Spleen (tissue), 11 donors: ENCODE data around the gene LRP1B. TPM values are rescaled to one million over a fixed set of nuclear protein-coding genes. Genes with fewer than 3 reads are reported as not detected.

Experiments used
- DNase-seq: peaks from one replicate; pipeline ENCODE4 v3.0.0-alpha.2; 2020
- H3K27ac ChIP-seq, 8 donors: fragments of 200-600 bp; sonication (generic) in 7 of 8; 1 replicate in 4 of 8; 2 replicates in 4 of 8; pipeline versions ENCODE4 v1.5.0 to v1.8.0; 2016 to 2021; ENCODE audit warnings: inconsistent platforms in 4 of 8, mild to moderate bottlenecking in 4 of 8, moderate library complexity in 1 of 8
- H3K27me3 ChIP-seq, 7 donors: fragments of 200-600 bp; sonication (generic) in 6 of 7; replicated peaks in 1 of 7; 1 replicate in 4 of 7; 2 replicates in 3 of 7; pipeline versions ENCODE4 v1.5.0 to v1.8.0; 2016 to 2021; ENCODE audit warnings: inconsistent platforms in 3 of 7, mild to moderate bottlenecking in 1 of 7
- H3K36me3 ChIP-seq, 6 donors: fragments of 200-600 bp; sonication (generic) in 5 of 6; 1 replicate in 4 of 6; 2 replicates in 2 of 6; pipeline versions ENCODE4 v1.5.0 to v1.8.0; 2016 to 2021; ENCODE audit warnings: inconsistent platforms in 2 of 6
- H3K4me1 ChIP-seq, 6 donors: fragments of 200-600 bp; sonication (generic) in 5 of 6; 1 replicate in 3 of 6; 2 replicates in 3 of 6; pipeline versions ENCODE4 v1.5.0 to v1.8.0; 2016 to 2021; ENCODE audit warnings: inconsistent platforms in 3 of 6
- H3K4me3 ChIP-seq, 8 donors: fragments of 200-600 bp; sonication (generic) in 7 of 8; 1 replicate in 4 of 8; 2 replicates in 4 of 8; pipeline versions ENCODE4 v1.5.0 to v1.8.0; 2016 to 2021; ENCODE audit warnings: inconsistent platforms in 4 of 8, mild to moderate bottlenecking in 4 of 8, moderate library complexity in 2 of 8
- H3K9me3 ChIP-seq, 8 donors: fragments of 200-600 bp; sonication (generic) in 7 of 8; 1 replicate in 4 of 8; 2 replicates in 4 of 8; pipeline versions ENCODE4 v1.5.0 to v1.8.0; 2016 to 2021; ENCODE audit warnings: inconsistent platforms in 4 of 8
- CTCF ChIP-seq, 11 experiments: fragments of 200-600 bp in 7 of 11; fragments of 450-650 bp in 4 of 11; sonication (generic) in 4 of 11; IDR thresholded peaks in 8 of 11; conservative IDR thresholded peaks in 3 of 11; 1 replicate in 7 of 11; 2 replicates in 4 of 11; pipeline versions ENCODE4 v1.4.0 to v1.8.0; 2016 to 2021; ENCODE audit warnings: antibody characterized with exemption in 11 of 11, inconsistent platforms in 4 of 11, mild to moderate bottlenecking in 1 of 11
- POLR2A ChIP-seq, 3 donors: fragments of 450-650 bp; IDR thresholded peaks; one replicate each; pipeline ENCODE4 v1.5.1; 2017; ENCODE audit warnings: antibody characterized with exemption in 3 of 3, mild to moderate bottlenecking in 1 of 3
- POLR2AphosphoS5 ChIP-seq, 3 donors: sonication (generic); formaldehyde crosslinking; IDR thresholded peaks; one replicate each; pipeline ENCODE4 v1.5.1; 2017; ENCODE audit warnings: antibody characterized with exemption in 3 of 3
- WGBS, 5 donors: extraction: QIAGEN DNeasy Blood & Tissue Kit in 3 of 5; methylation state at CpG; one replicate each; pipeline versions ENCODE4 v1.1.5 to v1.1.7; 2013 to 2018; 5-methylcytosine and 5-hydroxymethylcytosine counted together
- intact Hi-C: fragments of 100-400 bp; cut with DNase I; formaldehyde crosslinking; loops from one replicate; pipeline ENCODE4 v1.15.0; 2023; ENCODE audit warnings: low total_unique reads
- polyA plus RNA-seq, 3 donors: library from polyadenylated mRNA; stranded (reverse); fragments of 200-250 nt; gene quantifications; one replicate each; pipeline ENCODE4 v1.2.1, GENCODE V29; 2013
- total RNA-seq, 7 donors: library from RNA; depleted of rRNA in 3 of 7; stranded (reverse); fragments of >200 nt in 3 of 7; fragmentation: NEBNext Ultra II Directional in 4 of 7; extraction: Animal tissue kit (Norgen Biotek cat#: 25700) in 4 of 7; gene quantifications; one replicate each; pipeline versions ENCODE4 v1.1.0 to v1.2.1, GENCODE V29; 2016 to 2021
- donor health status: healthy with polysubstance abuse.
- donor health status: DM: no; HTN: no; CAD: no; lungs with moderate emphysema.
- donor health status: DM: no; HTN: no; CAD: no.
- donor health status: Bipolar disorder and iron deficiency.
- donor health status: healthy.
- donor health status: DM: no; HTN: no; CAD: no.
- donor health status: DM: yes; HTN: yes; CAD: no.

LRP1B gene
- total and polyA plus RNA-seq, 10 donors: 0.02 to 0.85 (median 0.08) TPM; not detected in 2

GRCh38 chr2:140376686-140377085 is 1754.1 kb downstream of the LRP1B start:
- 86 to 95% (median 90%) methylated on average over 5 of the region's 5 CpGs for WGBS, 5 donors
- TF ChIP-seq CTCF (IDR thresholded peaks at IDR 0.05 in 8 of 11, conservative IDR thresholded peaks at IDR 0.05 in 3 of 11) (no peak), POLR2AphosphoS5 (IDR thresholded peaks at IDR 0.05) (no peak), POLR2A (IDR thresholded peaks at IDR 0.05) (no peak)
- Histone ChIP-seq H3K9me3 (peaks cover 0 to 3% (median 0%) of the 10 kb centered on the region in 8 donors), H3K36me3 (no peaks in the 10 kb centered on the region), H3K4me1 (no peaks in the 10 kb centered on the region), H3K4me3 (no peak overlapping the region), H3K27me3 (no peaks in the 10 kb centered on the region), H3K27ac (no peak overlapping the region)
- no peak for DNase-seq
- intact Hi-C loops: no loop called here

- intact Hi-C loops: no loop called here
- no peaks in the 10 kb centered on the region for H3K36me3 ChIP-seq
- H3K9me3 ChIP-seq: no peaks in the 10 kb centered on the region
- no peaks in the 10 kb centered on the region for H3K4me1 ChIP-seq
- no peak overlapping the region for H3K4me3 ChIP-seq
- no peak overlapping the region for H3K27ac ChIP-seq
- no peak for TF ChIP-seq POLR2A (IDR thresholded peaks at IDR 0.05)
- TF ChIP-seq POLR2AphosphoS5 (IDR thresholded peaks at IDR 0.05): no peak
- no peak for TF ChIP-seq CTCF (IDR thresholded peaks at IDR 0.05 in 8 of 11, conservative IDR thresholded peaks at IDR 0.05 in 3 of 11)
- H3K27me3 ChIP-seq: no peaks in the 10 kb centered on the region
- WGBS, 5 donors: 86 to 94% (median 89%) methylated on average over 1 of the region's 1 CpG
- DNase-seq: no peak
Measured at GRCh38 chr2:140363131-140363530, 1767.7 kb downstream of the LRP1B start.

- TF ChIP-seq POLR2A (IDR thresholded peaks at IDR 0.05): no peak
- no peak for TF ChIP-seq CTCF (IDR thresholded peaks at IDR 0.05 in 8 of 11, conservative IDR thresholded peaks at IDR 0.05 in 3 of 11)
- TF ChIP-seq POLR2AphosphoS5 (IDR thresholded peaks at IDR 0.05): no peak
- Histone ChIP-seq H3K9me3 (no peaks in the 10 kb centered on the region), H3K36me3 (no peaks in the 10 kb centered on the region), H3K4me3 (no peak overlapping the region), H3K4me1 (no peaks in the 10 kb centered on the region), H3K27me3 (no peaks in the 10 kb centered on the region), H3K27ac (no peak overlapping the region)
- intact Hi-C loops: no loop called here
- 91 to 97% (median 95%) methylated on average over 1 of the region's 1 CpG for WGBS, 5 donors
- DNase-seq: no peak
Measured at GRCh38 chr2:140362361-140362760, 1768.5 kb downstream of the LRP1B start.

GRCh38 chr2:140359056-140359771 is 1771.6 kb downstream of the LRP1B start:
- no peak for DNase-seq
- intact Hi-C loops: no loop called here
- H3K27ac ChIP-seq: no peak overlapping the region
- 64 to 82% (median 70%) methylated on average over 2 of the region's 2 CpGs for WGBS, 5 donors
- H3K27me3 ChIP-seq: no peaks in the 10 kb centered on the region
- H3K4me1 ChIP-seq: no peaks in the 10 kb centered on the region
- H3K4me3 ChIP-seq: no peak overlapping the region
- TF ChIP-seq POLR2A (IDR thresholded peaks at IDR 0.05) (no peak), POLR2AphosphoS5 (IDR thresholded peaks at IDR 0.05) (no peak), CTCF (IDR thresholded peaks at IDR 0.05 in 8 of 11, conservative IDR thresholded peaks at IDR 0.05 in 3 of 11) (no peak)
- no peaks in the 10 kb centered on the region for H3K36me3 ChIP-seq
- H3K9me3 ChIP-seq: no peaks in the 10 kb centered on the region
